Colonic mucosa (tissue), 4 donors: Measurements from ENCODE around the gene LHPP. TPM values are rescaled to one million over a fixed set of nuclear protein-coding genes. Genes with fewer than 3 reads are reported as not detected.

Experiments
- DNase-seq: peaks from one replicate; pipeline ENCODE4 v3.0.0-alpha.2; 2020
- H3K27ac ChIP-seq: fragments of 200-600 bp; one replicate; pipeline ENCODE4 v1.8.0; 2021
- H3K27me3 ChIP-seq: fragments of 200-600 bp; one replicate; pipeline ENCODE4 v1.8.0; 2021
- H3K36me3 ChIP-seq: fragments of 200-600 bp; one replicate; pipeline ENCODE4 v1.8.0; 2021
- H3K4me1 ChIP-seq: fragments of 200-600 bp; one replicate; pipeline ENCODE4 v1.8.0; 2021; ENCODE audit warnings: mild to moderate bottlenecking
- H3K4me3 ChIP-seq: fragments of 200-600 bp; one replicate; pipeline ENCODE4 v1.8.0; 2021
- H3K9ac ChIP-seq, 2 donors: one replicate each; pipeline ENCODE4 v1.7.0; 2013; ENCODE audit warnings: control low read depth in 2 of 2, low read depth in 2 of 2, low read length in 2 of 2
- H3K9me3 ChIP-seq: fragments of 200-600 bp; one replicate; pipeline ENCODE4 v1.8.0; 2021
- intact Hi-C: fragments of 100-400 bp; cut with DNase I; formaldehyde crosslinking; loops from one replicate; pipeline ENCODE4 v1.14.1; 2022
- total RNA-seq, 2 donors: library from RNA; stranded (reverse); fragmentation: NEBNext Ultra II Directional in 1 of 2; extraction: Animal tissue kit (Norgen Biotek cat#: 25700) in 1 of 2; gene quantifications; one replicate each; pipeline ENCODE4 v1.2.1, GENCODE V29; 2021
- TF ChIP-seq, protein P1 (sequence below): fragments of 200-600 bp; IDR thresholded peaks from one replicate; pipeline ENCODE4 v1.8.0; 2022; ENCODE audit warnings: antibody characterized with exemption, mild to moderate bottlenecking
- donor health status: healthy.
- donor health status: DM: no; HTN: no; CAD: no.
- donor health status: DM: no; HTN: no; CAD: no.

Gene LHPP
- total RNA-seq, 2 donors from 2014 or later = 12.8 to 24.6 TPM

DNA sequence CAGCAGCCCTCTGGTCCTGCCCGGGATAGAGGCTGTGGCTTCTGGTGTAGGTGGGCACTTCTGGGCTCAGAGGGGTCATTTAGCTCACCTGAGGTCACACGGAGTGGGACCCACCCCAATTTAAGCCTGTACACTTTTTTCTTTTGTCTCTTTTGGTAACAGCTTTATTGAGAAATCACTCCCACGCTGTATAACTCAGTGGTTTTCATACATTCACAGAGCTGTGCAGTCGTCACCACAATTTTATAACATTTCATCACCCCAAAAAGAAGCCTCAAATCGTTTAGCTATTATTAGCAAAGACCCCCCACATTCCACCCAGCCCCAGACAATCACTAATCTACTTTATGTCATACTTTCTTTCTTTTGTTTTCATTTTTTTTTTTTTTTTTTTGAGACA is 62.3 kb downstream of the LHPP start:
- no peak overlapping the region for H3K27ac ChIP-seq
- H3K9me3 ChIP-seq = no peaks in the 10 kb centered on the region
- DNase-seq = no peak
- peak overlapping the region; percentile 5 to 55 for H3K9ac ChIP-seq
- H3K36me3 ChIP-seq = no peaks in the 10 kb centered on the region
- H3K4me1 ChIP-seq = no peaks in the 10 kb centered on the region
- intact Hi-C loops = no loop called here
- no peaks in the 10 kb centered on the region for H3K27me3 ChIP-seq
- no peak overlapping the region for H3K4me3 ChIP-seq
- TF ChIP-seq, protein P1, sequence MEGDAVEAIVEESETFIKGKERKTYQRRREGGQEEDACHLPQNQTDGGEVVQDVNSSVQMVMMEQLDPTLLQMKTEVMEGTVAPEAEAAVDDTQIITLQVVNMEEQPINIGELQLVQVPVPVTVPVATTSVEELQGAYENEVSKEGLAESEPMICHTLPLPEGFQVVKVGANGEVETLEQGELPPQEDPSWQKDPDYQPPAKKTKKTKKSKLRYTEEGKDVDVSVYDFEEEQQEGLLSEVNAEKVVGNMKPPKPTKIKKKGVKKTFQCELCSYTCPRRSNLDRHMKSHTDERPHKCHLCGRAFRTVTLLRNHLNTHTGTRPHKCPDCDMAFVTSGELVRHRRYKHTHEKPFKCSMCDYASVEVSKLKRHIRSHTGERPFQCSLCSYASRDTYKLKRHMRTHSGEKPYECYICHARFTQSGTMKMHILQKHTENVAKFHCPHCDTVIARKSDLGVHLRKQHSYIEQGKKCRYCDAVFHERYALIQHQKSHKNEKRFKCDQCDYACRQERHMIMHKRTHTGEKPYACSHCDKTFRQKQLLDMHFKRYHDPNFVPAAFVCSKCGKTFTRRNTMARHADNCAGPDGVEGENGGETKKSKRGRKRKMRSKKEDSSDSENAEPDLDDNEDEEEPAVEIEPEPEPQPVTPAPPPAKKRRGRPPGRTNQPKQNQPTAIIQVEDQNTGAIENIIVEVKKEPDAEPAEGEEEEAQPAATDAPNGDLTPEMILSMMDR = no peak

DNA sequence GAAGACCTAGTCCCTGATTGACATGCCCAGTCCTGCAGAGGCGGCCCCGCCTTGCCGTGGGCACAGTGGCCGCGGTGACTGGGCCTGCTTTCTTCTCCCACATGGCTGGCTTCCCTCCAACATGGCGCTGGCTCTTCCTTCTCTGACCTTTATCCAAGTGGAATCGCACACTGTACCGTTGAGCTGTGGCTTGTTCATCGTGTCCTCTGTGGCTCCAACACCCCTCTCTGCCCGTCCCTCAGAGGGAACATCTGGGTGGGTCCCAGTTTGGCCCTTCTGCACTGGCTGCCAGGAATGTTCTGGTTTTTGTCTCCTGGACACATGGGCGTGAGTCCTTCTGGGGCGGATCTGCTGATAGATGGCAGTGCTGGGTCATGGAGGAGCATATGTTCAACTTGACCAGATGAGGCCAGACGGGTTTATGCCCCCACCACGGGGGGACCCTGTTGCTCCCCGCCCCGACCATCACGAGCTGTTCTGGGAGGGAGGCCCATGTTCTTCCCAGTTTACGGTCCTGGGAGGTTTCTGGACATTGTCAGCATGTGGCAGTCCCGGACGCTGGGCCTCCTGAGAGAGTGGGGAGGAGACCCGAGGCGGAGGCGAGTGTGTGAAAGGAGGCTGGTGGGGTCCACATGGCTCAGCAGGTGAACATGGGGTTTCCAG is 63.5 kb downstream of the LHPP start:
- intact Hi-C loops = no loop called here
- H3K27ac ChIP-seq = no peak overlapping the region
- H3K9me3 ChIP-seq = no peaks in the 10 kb centered on the region
- TF ChIP-seq, protein P1 = no peak
- H3K4me1 ChIP-seq = no peaks in the 10 kb centered on the region
- H3K4me3 ChIP-seq = no peak overlapping the region
- no peak for DNase-seq
- no peaks in the 10 kb centered on the region for H3K27me3 ChIP-seq
- no peaks in the 10 kb centered on the region for H3K36me3 ChIP-seq
- H3K9ac ChIP-seq = no peak overlapping the region

DNA sequence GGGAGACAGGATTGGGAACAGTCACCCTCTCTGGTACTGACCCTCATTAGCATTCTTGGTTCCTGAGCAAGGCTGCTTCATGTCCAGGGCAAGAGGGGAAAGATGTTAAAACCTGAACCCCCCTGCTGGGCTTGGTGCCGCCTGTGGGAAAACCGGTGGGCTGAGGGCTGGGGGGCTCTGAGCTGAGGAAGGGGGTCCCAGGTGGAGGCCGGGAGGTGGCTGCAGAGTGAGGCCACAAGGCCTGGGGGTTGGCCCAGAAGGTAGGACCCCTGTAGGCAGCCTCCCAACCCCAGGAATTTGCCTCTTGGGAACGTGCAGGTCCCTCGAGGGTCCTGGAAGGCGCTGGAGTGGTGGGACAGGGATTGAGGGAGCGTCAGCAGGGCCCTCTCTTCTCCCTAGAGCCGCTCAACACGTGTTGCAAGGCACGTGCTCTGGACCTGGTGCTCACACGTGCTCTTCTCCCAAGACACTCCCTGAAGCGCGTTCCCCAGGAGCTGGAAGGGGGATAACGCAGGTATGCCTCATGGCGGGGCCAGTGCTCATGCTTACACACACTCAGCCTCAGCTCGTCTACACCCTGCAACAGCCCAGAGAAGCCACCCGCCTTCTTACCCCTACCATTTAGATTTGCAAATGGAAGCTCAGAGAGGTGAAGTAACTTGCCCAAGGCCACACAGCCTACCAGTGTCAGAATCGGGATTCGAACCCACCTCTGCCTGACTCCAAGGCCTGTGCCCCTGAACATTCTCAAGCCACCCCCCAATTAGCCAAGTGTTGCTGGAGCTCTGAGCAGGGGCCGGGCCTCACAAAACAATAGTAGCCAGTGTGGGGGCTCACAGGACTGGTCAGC is 64.4 kb downstream of the LHPP start:
- Histone ChIP-seq H3K36me3 (no peaks in the 10 kb centered on the region), H3K9me3 (no peaks in the 10 kb centered on the region), H3K27ac (no peak overlapping the region), H3K27me3 (no peaks in the 10 kb centered on the region), H3K9ac (no peak overlapping the region), H3K4me3 (no peak overlapping the region), H3K4me1 (no peaks in the 10 kb centered on the region)
- no peak for DNase-seq
- intact Hi-C loops = no loop called here
- TF ChIP-seq, protein P1 = no peak

DNA sequence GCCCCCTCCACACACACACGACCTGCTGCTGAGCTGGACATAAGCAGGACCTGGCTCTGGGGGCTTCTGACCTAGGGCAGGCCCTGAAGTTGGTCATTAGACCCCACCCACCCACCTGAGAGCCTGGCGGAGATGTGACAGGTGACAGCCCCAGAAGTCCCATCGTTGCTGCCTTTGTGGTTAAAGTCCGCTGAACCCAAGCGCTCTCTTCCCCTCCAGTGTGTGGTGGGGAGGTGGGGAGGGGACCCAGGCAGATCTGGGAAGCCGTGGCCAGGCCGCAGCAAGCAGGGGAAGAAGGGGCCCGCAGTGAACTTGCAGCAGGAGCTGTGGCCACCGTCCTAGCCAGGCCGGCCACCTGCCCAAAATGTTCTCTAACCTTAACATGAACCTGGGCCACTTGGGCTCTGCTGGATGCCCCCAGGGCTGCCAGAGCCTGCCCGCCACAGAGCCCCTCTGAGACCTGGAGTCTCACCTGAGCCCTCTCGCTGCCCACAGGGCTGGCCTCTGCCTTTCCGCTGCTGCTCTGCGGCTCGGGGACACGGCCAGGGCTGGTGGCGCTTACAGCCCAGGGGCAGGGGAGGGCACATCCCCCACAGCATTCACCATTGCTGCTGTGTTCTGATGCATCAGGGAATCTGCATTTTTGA is 65.1 kb downstream of the LHPP start:
- H3K4me3 ChIP-seq = no peak overlapping the region
- no peaks in the 10 kb centered on the region for H3K27me3 ChIP-seq
- TF ChIP-seq, protein P1 = no peak
- no peak for DNase-seq
- H3K36me3 ChIP-seq = no peaks in the 10 kb centered on the region
- no peak overlapping the region for H3K27ac ChIP-seq
- H3K4me1 ChIP-seq = no peaks in the 10 kb centered on the region
- intact Hi-C loops = no loop called here
- no peak overlapping the region for H3K9ac ChIP-seq
- no peaks in the 10 kb centered on the region for H3K9me3 ChIP-seq

DNA sequence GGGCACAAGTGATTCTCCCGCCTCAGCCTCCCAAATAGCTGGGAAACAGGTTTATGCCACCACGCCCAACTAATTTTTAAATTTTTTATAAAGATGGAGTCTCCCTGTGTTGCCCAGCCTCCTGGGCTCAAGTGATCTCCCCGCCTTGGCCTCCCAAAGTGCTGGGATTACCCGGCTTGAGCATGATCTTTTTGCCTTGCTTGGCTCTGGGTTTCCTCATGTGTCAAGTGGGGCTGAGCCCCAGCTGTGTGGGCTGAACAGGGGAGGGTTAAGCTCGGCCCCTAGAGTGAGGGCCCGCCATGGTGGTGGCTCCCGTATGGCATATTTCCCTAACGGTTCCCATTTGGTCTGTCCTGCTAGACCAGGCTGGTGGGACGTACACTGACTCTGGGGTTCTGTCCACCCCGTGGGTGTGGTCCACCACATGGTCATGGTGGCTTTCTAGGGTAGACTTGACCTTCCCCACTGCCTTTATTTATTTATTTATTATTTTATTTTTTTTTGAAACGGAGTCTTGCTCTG is 66.3 kb downstream of the LHPP start:
- Histone ChIP-seq H3K9me3 (no peaks in the 10 kb centered on the region), H3K27me3 (no peaks in the 10 kb centered on the region), H3K4me1 (no peaks in the 10 kb centered on the region), H3K4me3 (no peak overlapping the region), H3K27ac (no peak overlapping the region), H3K36me3 (no peaks in the 10 kb centered on the region), H3K9ac (no peak overlapping the region)
- intact Hi-C loops = no loop called here
- DNase-seq = no peak
- TF ChIP-seq, protein P1 = no peak
